ENCODE measurements around the gene IGLL5. TPM values are rescaled to one million over a fixed set of nuclear protein-coding genes. Genes with fewer than 3 reads are reported as not detected.

The IGLL5 gene
- total and polyA plus RNA-seq, 8 donors = 2.0 to 53.1 (median 19.8) TPM; not detected in 2

DNA sequence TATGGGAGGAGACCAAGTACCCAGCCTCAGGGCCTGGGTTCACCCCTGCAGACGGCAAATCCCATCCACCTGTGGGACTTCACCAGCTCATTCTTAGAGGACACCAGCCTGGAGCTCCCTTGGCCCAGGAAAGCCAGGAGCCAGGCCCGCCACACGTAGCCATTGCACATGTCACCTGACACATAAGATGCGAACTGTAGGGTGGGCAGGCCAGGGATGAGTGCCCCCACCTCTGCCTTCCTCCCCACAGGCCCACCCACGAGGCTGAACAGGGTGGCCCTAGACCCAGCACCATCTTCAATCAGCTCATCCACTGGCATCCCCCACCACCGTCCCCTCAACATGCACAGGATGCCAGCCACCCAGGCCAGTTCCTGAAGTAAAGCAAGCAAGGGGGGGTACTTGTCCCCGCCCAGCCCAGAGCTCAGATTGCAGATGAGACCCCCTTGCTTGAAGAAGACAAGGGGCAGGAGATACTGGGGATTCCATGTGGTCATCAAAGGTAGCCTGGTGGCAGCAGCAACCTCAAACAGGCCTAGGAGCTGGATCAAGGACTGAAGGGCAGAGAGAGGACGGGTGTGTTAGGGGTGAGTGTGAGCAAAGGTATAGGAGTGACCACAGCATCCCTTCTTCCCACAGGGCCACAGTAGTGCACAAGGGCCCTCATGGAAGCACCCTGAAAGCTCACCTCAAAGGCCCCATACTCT lies 45.6 kb downstream of the IGLL5 start:
- intact Hi-C loops (cut with DNase I; ENCODE audit: low total_unique reads) = no loop called here
- no peak for DNase-seq
- Histone ChIP-seq H3K27me3 (peaks cover 0 to 25% (median 0%) of the 10 kb centered on the region in 3 donors), H3K9me3 (no peaks in the 10 kb centered on the region), H3K36me3 (no peaks in the 10 kb centered on the region), H3K27ac (no peak overlapping the region), H3K4me3 (no peak overlapping the region), H3K4me1 (no peaks in the 10 kb centered on the region)
- TF ChIP-seq, protein P1, sequence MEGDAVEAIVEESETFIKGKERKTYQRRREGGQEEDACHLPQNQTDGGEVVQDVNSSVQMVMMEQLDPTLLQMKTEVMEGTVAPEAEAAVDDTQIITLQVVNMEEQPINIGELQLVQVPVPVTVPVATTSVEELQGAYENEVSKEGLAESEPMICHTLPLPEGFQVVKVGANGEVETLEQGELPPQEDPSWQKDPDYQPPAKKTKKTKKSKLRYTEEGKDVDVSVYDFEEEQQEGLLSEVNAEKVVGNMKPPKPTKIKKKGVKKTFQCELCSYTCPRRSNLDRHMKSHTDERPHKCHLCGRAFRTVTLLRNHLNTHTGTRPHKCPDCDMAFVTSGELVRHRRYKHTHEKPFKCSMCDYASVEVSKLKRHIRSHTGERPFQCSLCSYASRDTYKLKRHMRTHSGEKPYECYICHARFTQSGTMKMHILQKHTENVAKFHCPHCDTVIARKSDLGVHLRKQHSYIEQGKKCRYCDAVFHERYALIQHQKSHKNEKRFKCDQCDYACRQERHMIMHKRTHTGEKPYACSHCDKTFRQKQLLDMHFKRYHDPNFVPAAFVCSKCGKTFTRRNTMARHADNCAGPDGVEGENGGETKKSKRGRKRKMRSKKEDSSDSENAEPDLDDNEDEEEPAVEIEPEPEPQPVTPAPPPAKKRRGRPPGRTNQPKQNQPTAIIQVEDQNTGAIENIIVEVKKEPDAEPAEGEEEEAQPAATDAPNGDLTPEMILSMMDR (IDR thresholded peaks at IDR 0.05) = no peak
- TF ChIP-seq POLR2AphosphoS5 (IDR thresholded peaks at IDR 0.05) (no peak), EP300 (IDR thresholded peaks at IDR 0.05) (no peak), POLR2A (IDR thresholded peaks at IDR 0.05) (no peak)
- WGBS, 5 donors = 80 to 90% (median 88%) methylated on average over 3 to 8 of the region's 8 CpGs

- TF ChIP-seq POLR2A (IDR thresholded peaks at IDR 0.05) (no peak), EP300 (IDR thresholded peaks at IDR 0.05) (no peak), POLR2AphosphoS5 (IDR thresholded peaks at IDR 0.05) (no peak)
- TF ChIP-seq, protein P1 (IDR thresholded peaks at IDR 0.05) = no peak
- H3K9me3 ChIP-seq = no peaks in the 10 kb centered on the region
- peak overlapping the region in 1 of 5 donors; percentile 8 for H3K27ac ChIP-seq
- H3K4me3 ChIP-seq = no peak overlapping the region
- 83 to 90% (median 86%) methylated on average over 10 of the region's 10 CpGs for WGBS, 5 donors
- peaks cover 0 to 18% (median 0%) of the 10 kb centered on the region in 3 donors for H3K27me3 ChIP-seq
- DNase-seq = no peak
- H3K4me1 ChIP-seq = no peaks in the 10 kb centered on the region
- H3K36me3 ChIP-seq = no peaks in the 10 kb centered on the region
- intact Hi-C loops (cut with DNase I; ENCODE audit: low total_unique reads) = no loop called here
Observed at GRCh38 chr22:22933807-22934542, 46.4 kb downstream of the IGLL5 start.

- WGBS, 5 donors = 77 to 85% (median 83%) methylated on average over 9 to 11 of the region's 11 CpGs
- DNase-seq = no peak
Observed at GRCh38 chr22:22934543-22935055, 47.0 kb downstream of the IGLL5 start.

DNA sequence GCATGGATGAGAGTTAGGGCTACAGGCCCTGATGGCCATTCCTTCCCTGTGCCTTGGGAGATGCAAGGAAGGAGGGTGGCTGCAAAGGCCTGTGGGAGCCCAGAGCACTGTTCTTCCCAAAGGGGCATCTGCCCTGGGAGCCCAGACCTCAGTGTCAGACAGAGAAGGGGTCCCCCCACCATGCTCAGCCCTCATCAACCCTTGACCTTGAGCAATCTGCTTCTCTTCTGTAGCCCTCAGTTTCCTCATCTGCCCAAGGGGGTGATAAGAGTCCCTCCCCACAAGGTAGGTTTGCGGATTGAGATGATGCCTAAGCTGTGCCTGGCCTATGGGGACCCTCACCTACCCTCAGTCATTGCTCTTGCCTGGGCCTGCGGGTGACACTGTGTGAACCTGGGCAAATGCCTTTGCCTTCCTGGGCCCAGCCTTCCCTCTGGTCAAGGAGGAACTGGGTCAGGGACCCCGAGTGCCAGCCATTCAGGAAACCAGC lies 47.5 kb downstream of the IGLL5 start:
- Histone ChIP-seq H3K27ac (peak overlapping the region in 1 of 5 donors; percentile 8), H3K4me3 (no peak overlapping the region), H3K36me3 (no peaks in the 10 kb centered on the region), H3K4me1 (no peaks in the 10 kb centered on the region), H3K9me3 (no peaks in the 10 kb centered on the region), H3K27me3 (peaks cover 0 to 12% (median 0%) of the 10 kb centered on the region in 3 donors)
- DNase-seq = no peak
- intact Hi-C loops (cut with DNase I; ENCODE audit: low total_unique reads) = no loop called here
- TF ChIP-seq, protein P1 (IDR thresholded peaks at IDR 0.05) = no peak
- TF ChIP-seq EP300 (IDR thresholded peaks at IDR 0.05) (no peak), POLR2AphosphoS5 (IDR thresholded peaks at IDR 0.05) (no peak), POLR2A (IDR thresholded peaks at IDR 0.05) (no peak)
- WGBS, 5 donors = 69 to 88% (median 81%) methylated on average over 3 of the region's 3 CpGs

More at GRCh38 chr22:22934543-22935055, 47.0 kb downstream of the IGLL5 start:
- H3K27ac ChIP-seq = peak overlapping the region in 1 of 5 donors; percentile 8
- TF ChIP-seq, protein P1 (IDR thresholded peaks at IDR 0.05) = no peak
- no peak for TF ChIP-seq EP300 (IDR thresholded peaks at IDR 0.05)
- no peak for TF ChIP-seq POLR2AphosphoS5 (IDR thresholded peaks at IDR 0.05)
- TF ChIP-seq POLR2A (IDR thresholded peaks at IDR 0.05) = no peak
- H3K4me3 ChIP-seq = no peak overlapping the region
- H3K4me1 ChIP-seq = no peaks in the 10 kb centered on the region
- H3K27me3 ChIP-seq = peaks cover 0 to 17% (median 0%) of the 10 kb centered on the region in 3 donors
- H3K36me3 ChIP-seq = no peaks in the 10 kb centered on the region
- intact Hi-C loops (cut with DNase I; ENCODE audit: low total_unique reads) = no loop called here
- no peaks in the 10 kb centered on the region for H3K9me3 ChIP-seq

Data from stomach (tissue), 9 donors.